Measurements from ENCODE around the gene CLDN7.

Gene CLDN7

GRCh38 chr17:7219229-7219811 is 43.0 kb downstream of the CLDN7 start:
- no peak for DNase-seq (ENCODE audit: low read depth)

DNA sequence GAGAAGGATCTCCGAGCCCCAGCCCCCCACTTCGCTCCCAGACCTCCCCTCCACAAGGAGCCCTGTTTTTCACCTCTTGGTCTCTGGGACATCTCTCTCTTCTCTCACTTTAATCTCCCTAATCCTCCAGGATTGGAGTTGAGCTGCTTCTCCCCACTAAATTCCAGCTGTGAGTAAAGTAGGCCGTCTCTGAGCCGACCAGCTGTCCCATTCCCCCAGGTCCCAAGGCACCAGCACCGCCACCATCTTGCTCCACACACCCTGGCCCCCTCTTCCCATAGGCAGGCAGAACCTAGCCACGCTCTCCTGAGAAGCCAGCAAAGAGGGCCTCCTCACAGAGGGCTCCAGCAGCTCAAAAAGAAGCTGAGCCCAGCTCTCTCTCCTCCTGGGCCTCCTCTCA is 43.5 kb downstream of the CLDN7 start:
- DNase-seq (ENCODE audit: low read depth): no peak

DNA sequence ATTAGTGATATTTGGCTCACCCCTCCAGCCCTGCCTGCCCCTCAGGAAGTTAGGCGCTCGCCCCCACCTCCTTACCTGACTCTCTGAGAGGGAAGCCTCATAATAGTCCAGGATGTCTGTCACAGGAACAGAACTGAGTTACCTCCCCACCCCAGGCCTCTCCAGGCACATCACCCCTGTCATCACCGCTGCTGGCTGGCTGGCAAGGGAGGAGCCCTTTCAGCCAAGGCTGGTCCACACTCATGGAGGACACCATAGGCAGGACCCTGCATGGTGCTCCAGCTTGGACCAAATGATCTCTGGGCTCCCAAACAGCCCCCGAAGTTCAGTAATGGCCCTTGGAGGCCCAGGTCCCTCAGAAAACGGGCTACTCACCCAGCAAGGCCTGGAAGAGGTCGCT is 44.1 kb downstream of the CLDN7 start:
- DNase-seq (ENCODE audit: low read depth): no peak

- no peak for DNase-seq (ENCODE audit: low read depth)
Observed at GRCh38 chr17:7217113-7217987, 44.9 kb downstream of the CLDN7 start.

DNA sequence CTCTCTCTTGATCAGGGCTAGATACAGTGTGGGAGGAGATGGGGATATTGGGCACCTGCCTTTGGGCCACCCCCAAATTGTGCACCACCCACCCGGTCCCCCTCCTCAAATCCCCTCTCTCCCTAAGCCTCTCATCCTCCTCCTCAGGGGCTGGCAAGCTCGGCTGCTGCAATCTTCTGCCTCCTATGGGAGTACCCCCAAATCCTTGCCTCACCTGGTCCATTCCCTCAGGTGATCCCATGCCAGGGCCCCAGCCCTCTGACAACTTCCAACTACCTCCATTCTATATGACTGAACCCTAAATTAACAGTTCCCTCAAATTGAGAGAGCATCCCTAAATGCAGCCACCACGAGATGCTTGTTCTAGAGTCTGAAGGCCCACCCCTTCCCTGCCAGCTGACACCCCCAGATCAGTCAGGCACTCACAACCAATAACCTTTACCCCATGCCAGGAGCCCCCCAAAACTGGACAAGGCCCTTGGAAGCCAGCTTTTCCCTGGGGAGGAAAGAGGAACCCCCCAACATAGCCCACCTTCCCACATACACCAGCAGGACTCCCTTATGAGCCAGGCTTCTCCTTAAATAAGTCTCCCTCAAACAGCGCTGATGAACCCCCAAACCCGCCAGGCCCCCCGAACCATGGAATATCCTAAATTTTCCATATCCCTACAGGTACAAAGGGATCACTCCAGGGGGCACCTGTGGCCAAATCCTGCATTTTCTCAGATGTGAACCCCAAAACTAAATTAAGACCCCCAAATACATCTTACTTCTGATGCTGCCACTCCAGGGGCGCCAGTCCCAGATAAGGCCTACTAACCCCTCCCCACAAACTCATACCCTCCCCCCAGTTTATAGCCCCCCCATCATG is 45.8 kb downstream of the CLDN7 start:
- DNase-seq (ENCODE audit: low read depth): no peak

DNA sequence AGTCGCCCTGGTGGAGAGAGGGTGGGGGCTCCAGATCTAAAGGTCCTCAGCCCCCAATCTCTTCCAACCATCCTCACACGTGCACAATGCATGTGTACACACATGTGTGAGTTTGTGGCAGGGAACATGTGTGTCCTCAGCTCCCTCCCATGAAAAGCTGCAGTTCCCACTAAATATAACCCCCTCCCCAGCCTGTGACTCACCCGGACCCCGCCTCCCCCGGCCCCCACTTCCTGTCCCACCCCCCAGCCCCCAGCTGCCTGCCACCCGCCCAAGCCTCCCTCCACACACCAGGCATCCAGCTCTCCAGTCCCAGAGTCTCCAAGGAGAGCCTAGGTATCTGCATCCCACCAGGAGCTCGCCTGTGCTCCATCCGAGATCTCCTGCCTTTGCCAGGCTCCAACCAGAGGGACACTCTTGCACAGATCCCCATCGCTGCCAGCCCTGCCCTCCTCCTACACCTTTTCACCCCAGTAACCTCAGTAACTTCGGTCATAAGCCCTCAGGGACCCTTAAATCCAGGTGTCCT is 46.6 kb downstream of the CLDN7 start:
- no peak for DNase-seq (ENCODE audit: low read depth)

DNA sequence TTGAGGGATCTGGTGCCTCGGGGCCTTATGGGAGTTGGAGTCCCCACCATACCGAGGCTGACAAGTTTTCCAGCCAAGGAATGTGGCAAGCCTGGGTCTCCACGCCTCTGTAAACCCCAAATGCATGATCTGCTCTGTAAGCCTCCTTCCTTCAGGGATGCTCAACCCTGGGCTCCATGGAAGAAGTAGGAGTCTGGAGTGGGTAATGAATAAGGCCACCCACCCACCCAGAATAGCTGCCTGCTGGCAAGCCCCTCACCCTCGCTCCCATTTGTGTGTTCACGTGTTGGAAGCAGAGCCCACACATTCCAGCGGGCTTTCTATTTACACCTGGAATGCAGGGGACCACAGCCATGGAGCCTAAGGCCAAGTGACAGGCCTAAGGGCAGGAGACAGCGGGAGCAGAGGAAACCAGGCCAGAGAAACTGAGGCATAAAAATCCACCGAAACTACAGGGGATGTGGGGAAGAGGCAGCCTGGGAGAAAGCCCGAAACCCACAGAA is 47.1 kb downstream of the CLDN7 start:
- no peak for DNase-seq (ENCODE audit: low read depth)

DNA sequence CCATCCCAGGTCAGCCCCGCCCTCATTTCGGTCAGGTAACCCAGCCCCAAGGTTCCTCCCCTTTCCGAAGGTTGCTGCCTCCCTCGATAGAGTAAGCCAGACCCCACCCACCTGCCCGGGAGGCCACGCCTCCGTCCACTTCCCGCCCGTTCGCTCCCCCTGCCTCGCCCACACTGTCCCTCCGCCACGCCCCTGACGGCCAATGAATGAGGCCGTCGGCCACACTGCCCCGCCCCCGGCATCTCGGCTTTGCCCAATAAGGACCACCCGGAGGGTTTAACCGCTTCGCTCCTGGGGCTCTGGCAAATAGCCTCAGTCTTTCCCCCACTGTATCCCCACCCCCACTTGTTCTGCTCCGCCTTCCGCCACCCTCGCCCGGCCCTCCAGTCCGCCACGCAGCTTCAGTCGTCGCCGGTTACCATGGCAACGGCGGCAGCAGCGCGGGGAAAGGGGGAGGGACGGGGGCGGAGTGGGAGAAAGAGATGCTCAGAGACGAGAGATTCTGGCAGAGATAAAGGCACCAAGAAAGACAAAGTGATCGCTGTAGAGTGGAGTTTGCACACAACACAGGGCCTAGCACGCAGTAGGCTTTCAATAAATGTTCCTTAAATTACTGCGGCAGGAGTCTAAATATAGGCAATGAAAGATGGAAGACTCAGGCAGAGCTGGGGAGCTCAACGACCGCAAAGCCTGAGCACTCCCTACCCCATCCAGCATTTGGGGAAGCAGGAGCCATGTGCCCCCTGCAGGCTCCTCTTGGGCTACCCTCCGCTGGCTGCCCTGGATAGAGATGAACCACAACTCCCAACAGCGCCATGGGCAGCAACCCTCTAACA is 47.8 kb downstream of the CLDN7 start:
- peak; percentile 99 for DNase-seq (ENCODE audit: low read depth)

DNA sequence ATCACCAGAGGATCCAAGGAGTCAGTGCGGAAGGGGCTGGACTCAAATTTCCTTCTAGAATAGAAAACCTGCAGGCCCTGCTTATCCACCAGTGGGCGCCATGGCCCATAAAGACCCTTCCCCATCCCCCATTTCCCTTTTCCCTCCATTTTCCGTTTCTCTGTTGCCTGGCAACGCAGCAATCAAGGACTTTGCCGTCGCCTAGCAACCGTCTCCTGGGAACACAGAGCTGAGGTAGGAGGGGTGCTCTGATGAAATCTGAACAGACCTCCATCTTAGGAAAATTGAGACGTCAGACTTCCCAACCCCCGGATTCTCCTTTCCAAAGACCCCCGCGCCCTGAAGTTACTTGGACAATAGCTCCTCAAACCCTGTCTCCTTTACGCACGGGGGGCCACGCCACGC is 48.4 kb downstream of the CLDN7 start:
- peak; percentile 40 for DNase-seq (ENCODE audit: low read depth)

DNA sequence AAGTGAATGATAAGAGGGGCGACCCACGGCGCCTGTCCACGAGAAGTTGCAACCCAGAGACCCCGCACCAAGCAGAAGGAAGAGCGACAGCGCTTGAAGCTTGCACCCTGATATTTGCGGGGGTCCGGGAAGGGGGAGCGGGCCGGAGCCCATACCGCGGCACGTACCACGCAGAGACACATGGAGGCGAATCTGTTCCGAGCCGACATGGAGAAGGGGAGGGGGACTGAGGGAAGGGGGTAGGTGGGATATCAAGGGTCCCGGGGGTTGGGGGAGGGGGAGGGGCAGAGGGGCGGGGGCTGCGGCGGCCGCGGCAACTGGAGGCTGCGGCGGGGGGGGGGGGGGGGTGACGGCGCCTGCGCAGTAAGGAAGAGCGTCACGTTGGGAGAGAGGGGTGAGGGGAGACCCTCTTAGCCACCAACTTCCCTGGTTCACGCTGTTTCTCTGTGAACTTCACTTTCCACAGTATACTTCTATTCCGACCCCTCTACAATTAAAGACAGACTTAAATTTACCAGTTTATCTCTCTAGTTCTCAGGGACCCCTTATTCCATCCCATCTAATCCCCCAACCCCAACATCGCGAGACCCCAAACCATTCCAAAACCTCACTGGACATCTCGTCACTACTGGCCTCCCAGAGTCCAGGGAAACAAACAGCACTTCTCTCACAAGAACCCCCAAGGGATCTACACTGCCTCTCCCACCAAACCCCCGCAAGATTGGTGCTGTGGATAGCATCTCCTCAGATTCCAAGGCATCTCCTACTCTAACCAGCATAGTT is 50.6 kb downstream of the CLDN7 start:
- DNase-seq (ENCODE audit: low read depth): no peak

Measured in stimulated activated CD4-positive, alpha-beta T cell treated with anti-CD3 and anti-CD28 coated beads, Interleukin-2, amount 100 ng/mL, for 4 hours (primary cell).